ENCODE measurements around the gene USP54. TPM values are rescaled to one million over a fixed set of nuclear protein-coding genes. Genes with fewer than 3 reads are reported as not detected.

Gene USP54
- total and polyA plus RNA-seq, 9 of the 15 experiments (the other 6 are each of a cell fraction or from before 2014, with no cell fraction given) = 3.8 to 40.1 (median 16.9) TPM

DNA sequence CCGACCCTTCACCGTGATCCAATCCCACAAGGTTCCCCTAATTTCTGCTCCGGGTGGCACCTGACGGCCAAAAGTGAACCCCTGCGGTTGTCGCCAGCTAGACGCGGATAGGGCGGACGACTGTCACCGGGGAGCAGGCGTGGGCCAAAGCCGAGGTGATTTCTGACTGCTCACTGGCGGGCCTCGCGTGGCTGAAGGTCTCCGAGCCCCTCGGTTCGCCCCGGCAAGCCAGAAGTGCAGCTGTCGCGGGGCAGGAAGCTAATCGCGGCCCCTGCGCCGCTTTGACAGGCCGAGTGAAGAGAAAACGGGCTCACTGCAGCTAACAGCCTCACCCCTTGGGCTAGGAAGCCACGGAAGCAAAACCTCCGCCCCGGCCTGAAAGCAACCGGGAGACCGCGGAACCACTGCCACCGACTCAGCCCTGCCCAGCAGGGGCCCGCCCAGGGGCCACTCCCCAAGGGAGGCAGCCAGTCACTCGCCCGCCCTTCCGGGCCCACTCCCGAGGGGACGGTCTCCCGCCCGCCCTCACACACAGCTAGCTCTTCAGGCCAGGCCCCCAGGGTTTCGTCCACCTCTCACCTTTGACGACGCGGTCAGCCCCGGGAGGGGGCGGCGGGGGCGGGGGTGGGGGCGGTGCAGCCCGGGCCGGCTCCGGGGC lies 95.8 kb downstream of the USP54 start (continued):
- TF ChIP-seq, protein P1, sequence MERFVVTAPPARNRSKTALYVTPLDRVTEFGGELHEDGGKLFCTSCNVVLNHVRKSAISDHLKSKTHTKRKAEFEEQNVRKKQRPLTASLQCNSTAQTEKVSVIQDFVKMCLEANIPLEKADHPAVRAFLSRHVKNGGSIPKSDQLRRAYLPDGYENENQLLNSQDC (CRISPR knock-in tag; IDR thresholded peaks at IDR 0.05) = no peak
- TF ChIP-seq MCM7 (IDR thresholded peaks at IDR 0.05) (no peak), ZC3H4 (CRISPR knock-in tag; IDR thresholded peaks at IDR 0.05; ENCODE audit: borderline replicate concordance) (no peak), LEF1 (IDR thresholded peaks at IDR 0.05) (no peak; the same call in 1 of the 2 replicates), DMBX1 (CRISPR knock-in tag; IDR thresholded peaks at IDR 0.05; ENCODE audit: borderline replicate concordance) (no peak), ETS2 (tag; IDR thresholded peaks at IDR 0.05; ENCODE audit: borderline replicate concordance, poor library complexity, severe bottlenecking) (no peak), RBM17 (IDR thresholded peaks at IDR 0.05; ENCODE audit: borderline replicate concordance, low read depth, low read length) (no peak), TOE1 (IDR thresholded peaks at IDR 0.05; ENCODE audit: borderline replicate concordance) (peak; percentile 55), TOE1 (CRISPR knock-in tag; IDR thresholded peaks at IDR 0.05; ENCODE audit: borderline replicate concordance, low read depth) (no peak), ZNF780A (CRISPR knock-in tag; IDR thresholded peaks at IDR 0.05) (no peak), ZNF140 (CRISPR knock-in tag; IDR thresholded peaks at IDR 0.05) (no peak), HCFC1 (IDR thresholded peaks at IDR 0.05; ENCODE audit: low read depth, low read length) (peak; percentile 26; the same call in 1 of the 2 replicates), ZC3H11A (IDR thresholded peaks at IDR 0.05; ENCODE audit: low read depth, low read length) (no peak), ELF4 (CRISPR knock-in tag; IDR thresholded peaks at IDR 0.05) (peak; percentile 22; the same call in 1 of the 2 replicates), CBFA2T2 (conservative IDR thresholded peaks at IDR 0.05) (no peak)
- TF ChIP-seq, protein P2, sequence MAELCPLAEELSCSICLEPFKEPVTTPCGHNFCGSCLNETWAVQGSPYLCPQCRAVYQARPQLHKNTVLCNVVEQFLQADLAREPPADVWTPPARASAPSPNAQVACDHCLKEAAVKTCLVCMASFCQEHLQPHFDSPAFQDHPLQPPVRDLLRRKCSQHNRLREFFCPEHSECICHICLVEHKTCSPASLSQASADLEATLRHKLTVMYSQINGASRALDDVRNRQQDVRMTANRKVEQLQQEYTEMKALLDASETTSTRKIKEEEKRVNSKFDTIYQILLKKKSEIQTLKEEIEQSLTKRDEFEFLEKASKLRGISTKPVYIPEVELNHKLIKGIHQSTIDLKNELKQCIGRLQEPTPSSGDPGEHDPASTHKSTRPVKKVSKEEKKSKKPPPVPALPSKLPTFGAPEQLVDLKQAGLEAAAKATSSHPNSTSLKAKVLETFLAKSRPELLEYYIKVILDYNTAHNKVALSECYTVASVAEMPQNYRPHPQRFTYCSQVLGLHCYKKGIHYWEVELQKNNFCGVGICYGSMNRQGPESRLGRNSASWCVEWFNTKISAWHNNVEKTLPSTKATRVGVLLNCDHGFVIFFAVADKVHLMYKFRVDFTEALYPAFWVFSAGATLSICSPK (IDR thresholded peaks at IDR 0.05; ENCODE audit: borderline replicate concordance) = no peak
- TF ChIP-seq, protein P3, sequence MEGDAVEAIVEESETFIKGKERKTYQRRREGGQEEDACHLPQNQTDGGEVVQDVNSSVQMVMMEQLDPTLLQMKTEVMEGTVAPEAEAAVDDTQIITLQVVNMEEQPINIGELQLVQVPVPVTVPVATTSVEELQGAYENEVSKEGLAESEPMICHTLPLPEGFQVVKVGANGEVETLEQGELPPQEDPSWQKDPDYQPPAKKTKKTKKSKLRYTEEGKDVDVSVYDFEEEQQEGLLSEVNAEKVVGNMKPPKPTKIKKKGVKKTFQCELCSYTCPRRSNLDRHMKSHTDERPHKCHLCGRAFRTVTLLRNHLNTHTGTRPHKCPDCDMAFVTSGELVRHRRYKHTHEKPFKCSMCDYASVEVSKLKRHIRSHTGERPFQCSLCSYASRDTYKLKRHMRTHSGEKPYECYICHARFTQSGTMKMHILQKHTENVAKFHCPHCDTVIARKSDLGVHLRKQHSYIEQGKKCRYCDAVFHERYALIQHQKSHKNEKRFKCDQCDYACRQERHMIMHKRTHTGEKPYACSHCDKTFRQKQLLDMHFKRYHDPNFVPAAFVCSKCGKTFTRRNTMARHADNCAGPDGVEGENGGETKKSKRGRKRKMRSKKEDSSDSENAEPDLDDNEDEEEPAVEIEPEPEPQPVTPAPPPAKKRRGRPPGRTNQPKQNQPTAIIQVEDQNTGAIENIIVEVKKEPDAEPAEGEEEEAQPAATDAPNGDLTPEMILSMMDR (IDR thresholded peaks at IDR 0.05 in 2 of 3, conservative IDR thresholded peaks at IDR 0.05 in 1 of 3; ENCODE audit: insufficient read depth in 2 of 3, low read depth in 1 of 3, low read length in 3 of 3) = 0 out of 6 replicates have a peak, but pooled peaks of 2 of the 3 experiments have one; percentile 6 to 16
- TF ChIP-seq, protein P4, sequence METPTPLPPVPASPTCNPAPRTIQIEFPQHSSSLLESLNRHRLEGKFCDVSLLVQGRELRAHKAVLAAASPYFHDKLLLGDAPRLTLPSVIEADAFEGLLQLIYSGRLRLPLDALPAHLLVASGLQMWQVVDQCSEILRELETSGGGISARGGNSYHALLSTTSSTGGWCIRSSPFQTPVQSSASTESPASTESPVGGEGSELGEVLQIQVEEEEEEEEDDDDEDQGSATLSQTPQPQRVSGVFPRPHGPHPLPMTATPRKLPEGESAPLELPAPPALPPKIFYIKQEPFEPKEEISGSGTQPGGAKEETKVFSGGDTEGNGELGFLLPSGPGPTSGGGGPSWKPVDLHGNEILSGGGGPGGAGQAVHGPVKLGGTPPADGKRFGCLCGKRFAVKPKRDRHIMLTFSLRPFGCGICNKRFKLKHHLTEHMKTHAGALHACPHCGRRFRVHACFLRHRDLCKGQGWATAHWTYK (CRISPR knock-in tag; IDR thresholded peaks at IDR 0.05) = peak; percentile 85
- TF ChIP-seq, protein P5, sequence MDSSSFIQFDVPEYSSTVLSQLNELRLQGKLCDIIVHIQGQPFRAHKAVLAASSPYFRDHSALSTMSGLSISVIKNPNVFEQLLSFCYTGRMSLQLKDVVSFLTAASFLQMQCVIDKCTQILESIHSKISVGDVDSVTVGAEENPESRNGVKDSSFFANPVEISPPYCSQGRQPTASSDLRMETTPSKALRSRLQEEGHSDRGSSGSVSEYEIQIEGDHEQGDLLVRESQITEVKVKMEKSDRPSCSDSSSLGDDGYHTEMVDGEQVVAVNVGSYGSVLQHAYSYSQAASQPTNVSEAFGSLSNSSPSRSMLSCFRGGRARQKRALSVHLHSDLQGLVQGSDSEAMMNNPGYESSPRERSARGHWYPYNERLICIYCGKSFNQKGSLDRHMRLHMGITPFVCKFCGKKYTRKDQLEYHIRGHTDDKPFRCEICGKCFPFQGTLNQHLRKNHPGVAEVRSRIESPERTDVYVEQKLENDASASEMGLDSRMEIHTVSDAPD (CRISPR knock-in tag; IDR thresholded peaks at IDR 0.05) = no peak
- TF ChIP-seq, protein P6, sequence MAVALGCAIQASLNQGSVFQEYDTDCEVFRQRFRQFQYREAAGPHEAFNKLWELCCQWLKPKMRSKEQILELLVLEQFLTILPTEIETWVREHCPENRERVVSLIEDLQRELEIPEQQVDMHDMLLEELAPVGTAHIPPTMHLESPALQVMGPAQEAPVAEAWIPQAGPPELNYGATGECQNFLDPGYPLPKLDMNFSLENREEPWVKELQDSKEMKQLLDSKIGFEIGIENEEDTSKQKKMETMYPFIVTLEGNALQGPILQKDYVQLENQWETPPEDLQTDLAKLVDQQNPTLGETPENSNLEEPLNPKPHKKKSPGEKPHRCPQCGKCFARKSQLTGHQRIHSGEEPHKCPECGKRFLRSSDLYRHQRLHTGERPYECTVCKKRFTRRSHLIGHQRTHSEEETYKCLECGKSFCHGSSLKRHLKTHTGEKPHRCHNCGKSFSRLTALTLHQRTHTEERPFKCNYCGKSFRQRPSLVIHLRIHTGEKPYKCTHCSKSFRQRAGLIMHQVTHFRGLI (CRISPR knock-in tag; IDR thresholded peaks at IDR 0.05) = no peak

Data from K562 (cell line).